ENCODE measurements around the gene NKX6-2.

- TF ChIP-seq, protein P1, sequence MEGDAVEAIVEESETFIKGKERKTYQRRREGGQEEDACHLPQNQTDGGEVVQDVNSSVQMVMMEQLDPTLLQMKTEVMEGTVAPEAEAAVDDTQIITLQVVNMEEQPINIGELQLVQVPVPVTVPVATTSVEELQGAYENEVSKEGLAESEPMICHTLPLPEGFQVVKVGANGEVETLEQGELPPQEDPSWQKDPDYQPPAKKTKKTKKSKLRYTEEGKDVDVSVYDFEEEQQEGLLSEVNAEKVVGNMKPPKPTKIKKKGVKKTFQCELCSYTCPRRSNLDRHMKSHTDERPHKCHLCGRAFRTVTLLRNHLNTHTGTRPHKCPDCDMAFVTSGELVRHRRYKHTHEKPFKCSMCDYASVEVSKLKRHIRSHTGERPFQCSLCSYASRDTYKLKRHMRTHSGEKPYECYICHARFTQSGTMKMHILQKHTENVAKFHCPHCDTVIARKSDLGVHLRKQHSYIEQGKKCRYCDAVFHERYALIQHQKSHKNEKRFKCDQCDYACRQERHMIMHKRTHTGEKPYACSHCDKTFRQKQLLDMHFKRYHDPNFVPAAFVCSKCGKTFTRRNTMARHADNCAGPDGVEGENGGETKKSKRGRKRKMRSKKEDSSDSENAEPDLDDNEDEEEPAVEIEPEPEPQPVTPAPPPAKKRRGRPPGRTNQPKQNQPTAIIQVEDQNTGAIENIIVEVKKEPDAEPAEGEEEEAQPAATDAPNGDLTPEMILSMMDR (IDR thresholded peaks at IDR 0.05), result no peak
- no peak for TF ChIP-seq POLR2A (IDR thresholded peaks at IDR 0.05)
These were observed 10.8 kb downstream of the NKX6-2 start for GRCh38 chr10:132774902-132775863.

All from esophagus squamous epithelium (tissue), 4 donors.